ENCODE measurements around the gene SMIM9.
A peak's percentile ranks its signal among the peaks of the same experiment; 100 is the strongest.

SMIM9 gene

DNA sequence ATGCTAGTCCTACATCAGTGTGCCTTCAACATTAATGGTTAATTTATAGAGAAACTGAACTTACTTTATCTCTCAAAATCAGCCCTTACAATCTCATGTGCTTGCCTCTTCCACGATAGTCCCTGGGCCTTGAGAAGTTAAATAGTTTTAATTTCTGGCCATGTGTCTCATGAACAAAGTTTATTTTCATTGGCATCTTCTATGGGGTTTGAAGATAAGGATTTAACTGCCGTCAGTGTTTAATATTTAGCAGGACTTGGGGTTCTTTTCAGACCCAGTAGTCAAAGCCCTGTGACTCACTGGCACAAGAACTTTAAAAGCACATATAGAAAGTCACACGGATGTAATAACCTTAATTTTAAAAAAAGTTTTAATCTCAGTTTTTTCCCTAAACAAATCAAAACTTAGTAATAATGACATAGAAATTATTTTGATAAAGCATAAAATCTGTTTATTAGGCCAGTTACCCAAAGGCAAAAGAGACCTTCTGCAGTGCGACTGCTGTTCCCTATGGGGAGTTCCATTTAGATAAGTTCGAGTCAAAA is 19.1 kb downstream of the SMIM9 start:
- DNase-seq (ENCODE audit: low spot score): no peak

DNA sequence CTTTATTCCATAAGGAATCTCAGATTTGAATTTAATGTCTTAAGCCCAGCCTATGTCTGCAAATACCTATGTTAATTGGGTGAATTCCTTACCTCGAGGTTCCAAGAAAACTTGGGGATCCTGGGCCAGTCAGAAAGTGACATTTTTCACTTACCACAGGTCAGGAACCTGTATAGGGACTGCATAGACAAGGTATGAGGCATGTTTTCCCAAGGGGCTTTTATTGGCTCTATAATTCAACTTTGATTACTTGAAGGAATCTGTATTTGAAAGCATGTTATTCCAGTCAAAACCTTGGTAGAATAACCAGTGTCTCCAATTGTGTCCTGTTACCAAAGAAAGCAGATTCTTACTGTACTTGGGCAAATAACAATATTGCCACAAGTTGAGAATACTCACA is 20.7 kb downstream of the SMIM9 start:
- DNase-seq (ENCODE audit: low spot score): no peak

DNA sequence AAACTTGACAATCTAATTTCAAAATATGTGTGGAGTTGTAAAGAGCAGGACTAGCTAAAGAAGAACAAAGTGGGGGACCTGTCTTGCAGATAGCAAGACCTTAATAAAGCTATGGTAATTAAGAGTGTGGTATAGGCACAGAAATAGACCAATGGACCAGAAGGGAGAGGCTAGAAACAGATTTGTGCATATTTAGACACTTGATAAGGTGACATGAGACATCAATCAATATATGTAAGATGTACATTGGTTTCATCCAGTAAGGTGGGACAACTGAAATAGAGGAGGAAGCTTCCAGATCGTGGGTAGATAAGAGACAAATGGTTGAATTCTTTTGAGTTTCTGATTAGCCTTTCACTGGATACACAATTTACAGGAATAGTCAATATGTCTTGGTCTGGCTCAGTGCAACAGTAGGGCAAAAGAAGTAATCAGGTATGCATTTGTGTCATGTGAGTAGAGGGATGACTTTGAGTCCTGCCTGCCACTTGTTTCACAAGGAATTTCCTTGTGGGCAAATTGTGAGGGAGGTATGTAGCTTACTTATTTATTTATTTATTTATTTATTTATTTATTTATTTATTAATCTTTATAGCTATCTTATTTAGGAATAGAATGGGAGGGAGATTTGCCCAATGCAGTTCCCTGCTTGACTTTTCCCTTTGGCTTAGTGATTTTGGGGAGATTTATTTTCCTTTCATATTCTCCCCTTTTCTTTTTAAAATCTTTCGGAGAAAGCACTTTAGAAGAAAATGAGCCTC is 21.9 kb downstream of the SMIM9 start:
- DNase-seq (ENCODE audit: low spot score): no peak

DNA sequence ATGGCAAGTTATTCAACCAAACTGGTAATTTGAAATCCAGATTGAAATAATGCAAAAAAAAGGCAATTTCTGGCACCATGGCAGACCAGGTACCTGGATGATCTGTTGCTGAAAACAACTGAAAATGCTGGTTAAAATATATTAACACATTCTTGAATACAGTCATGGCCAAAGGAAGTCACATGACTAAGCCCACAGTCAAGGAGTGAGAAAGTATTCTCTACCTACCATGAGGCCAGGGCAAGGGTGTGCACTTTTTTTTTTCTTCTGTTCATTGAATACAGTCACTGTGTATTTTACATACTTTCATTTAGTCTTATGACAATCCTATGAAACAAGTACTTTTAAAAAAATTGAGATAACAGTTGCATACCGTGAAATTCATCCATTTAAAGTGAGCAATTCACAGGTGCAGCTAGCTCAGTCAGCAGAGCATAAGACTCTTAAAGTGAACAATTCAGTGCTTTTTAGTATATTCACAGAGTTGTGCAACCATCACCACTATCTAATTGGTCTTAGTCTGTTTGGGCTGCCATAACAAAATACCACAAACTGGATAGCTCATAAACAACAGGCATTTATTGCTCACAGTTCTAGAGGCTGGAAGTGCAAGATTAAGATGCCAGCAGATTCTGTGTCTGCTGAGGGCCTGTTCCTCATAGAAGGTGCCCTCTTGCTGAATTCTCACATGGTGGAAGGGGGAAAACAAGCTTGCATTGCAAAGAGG is 24.4 kb downstream of the SMIM9 start:
- no peak for DNase-seq (ENCODE audit: low spot score)

DNA sequence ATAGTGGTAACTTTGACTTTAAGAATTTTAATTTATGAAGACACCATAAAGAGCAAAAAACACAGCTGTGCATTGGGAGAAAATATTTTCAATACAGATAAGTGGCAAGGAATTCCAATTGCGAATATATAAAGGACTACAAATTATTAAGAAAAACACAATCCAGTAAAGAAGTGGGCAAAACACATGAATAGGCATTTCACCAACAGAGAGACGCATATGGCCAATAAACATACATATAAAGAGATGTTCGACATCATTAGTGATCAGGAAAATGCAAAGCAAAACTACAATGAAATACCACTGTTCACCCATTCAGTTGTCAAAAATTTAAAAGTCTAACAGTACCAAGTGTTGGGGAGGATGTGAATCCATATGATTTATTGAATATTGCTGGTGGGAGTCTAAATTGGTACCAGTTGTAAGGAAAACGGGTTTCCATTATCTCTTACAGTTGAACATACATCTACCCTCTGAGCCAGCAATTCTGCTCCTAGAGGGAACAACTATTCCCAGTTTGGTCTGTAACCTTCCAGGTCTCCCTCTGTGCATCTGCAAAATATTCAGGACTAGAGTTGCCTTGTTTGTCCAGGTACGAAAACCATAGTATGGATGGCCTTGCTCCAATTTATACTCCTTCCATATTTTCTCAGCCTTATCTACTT is 27.5 kb downstream of the SMIM9 start:
- no peak for DNase-seq (ENCODE audit: low spot score)

DNA sequence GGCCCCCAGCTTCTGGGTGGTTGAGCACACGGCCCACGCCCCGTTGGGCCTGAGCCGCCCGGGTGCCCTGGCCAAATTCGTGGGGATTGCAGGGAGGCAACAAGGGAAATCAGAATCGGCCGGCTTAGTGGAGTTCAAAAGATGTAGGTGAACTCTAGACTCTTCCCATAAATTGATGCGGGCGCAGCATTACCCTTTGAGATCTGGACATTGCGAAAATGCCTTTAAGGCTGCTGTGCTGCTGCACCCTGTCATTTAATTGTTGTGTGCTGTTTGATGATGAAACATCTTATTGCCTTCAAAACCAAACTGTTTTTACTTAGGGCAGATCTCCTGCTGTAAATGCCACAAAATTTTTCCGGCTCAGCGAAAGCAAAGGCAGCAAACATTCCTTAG is 28.8 kb downstream of the SMIM9 start:
- DNase-seq (ENCODE audit: low spot score): no peak

DNA sequence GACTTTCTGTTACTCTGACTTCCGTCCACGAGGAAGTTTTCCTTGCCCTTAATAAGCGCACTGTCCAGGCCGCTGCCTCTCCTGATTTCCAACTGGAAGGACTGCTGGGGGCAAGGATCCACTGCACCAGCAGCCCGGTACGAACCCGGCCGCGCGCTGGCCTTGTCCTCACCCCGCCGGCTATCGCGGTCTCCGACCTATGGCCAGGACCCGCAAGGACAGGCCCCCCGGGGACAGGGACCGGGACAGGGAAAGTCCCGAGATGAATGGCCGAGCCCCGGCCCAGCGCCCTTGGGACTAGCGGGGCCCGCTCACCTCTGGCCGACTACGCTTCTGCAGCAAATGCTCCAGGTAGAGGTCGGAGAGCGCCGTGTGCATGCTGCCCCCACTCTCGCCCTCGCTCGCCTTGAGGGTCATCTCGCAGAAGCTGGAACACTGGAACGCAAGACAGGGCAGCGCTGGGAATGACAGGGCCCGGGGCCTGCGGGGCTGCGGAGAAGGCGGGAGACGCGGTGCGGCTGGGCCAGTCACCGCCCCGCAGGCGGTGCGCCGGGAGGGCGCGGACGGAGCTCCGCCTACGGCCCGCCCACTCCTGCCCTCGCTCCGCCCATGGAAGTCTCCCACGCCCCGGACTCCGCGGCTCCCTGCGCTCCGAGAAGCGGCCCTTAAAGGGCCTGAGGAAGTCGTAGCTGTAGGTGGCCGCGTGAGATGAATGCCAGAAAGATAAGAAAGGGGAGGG is 29.3 kb downstream of the SMIM9 start, which contains the start of gene MPP1:
TSS of gene MPP1 (minus strand) at position 529 of the 739 bp plus-strand sequence. CDS start at position 417, 112 bp downstream.
- DNase-seq (ENCODE audit: low spot score): peak; percentile 75

DNA sequence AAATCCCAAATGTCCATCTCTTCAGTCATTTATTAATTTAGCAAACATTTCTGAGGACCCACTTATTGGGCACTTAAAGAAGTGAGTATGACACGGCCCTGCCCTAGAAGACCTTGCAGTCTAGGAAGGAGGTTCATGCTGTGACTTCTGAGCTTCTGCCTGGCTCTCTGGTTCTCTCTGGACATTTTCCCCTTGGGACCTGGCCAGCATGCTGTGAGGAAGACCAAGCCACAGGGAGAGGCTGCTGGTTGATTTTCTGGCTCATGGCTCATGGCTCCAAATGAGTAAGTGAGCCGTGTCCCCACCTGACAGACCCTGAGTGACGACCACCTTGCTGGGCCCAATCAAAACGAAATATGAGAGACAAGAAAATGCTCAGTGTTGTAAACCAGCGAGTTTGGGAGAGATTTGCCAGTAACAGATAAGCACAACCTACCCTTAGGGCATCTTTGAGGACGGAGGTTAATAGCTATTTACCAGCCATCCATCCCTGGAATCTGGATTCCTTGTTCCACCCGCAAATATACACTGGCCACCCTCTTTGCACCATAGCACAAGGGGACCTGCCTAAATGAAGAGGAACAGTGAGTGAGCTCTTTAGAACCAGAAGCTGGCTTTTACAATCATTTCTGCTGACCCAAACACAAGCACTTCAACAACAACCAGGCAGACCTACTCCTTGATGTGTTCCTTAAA is 30.1 kb downstream of the SMIM9 start:
- DNase-seq (ENCODE audit: low spot score): no peak

DNA sequence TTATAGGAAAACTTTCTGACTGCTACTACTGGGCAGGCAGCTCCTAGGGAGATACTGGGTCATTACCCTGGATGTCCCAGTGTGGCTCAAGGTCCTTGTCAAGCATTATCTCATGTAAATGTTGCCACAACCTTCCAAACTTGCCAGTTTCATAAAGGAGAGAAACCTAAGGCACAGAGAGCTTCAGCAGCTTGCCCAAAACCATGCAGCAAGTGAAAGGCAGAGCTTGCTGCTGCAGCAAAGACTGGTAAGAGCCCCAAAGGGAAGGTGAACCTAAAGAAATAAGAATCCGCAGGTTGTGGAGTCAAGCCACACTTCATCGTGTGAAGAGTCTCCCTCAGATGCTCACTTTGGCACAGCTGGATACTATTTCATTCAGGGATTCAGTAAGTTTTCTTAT is 31.5 kb downstream of the SMIM9 start:
- no peak for DNase-seq (ENCODE audit: low spot score)

DNA sequence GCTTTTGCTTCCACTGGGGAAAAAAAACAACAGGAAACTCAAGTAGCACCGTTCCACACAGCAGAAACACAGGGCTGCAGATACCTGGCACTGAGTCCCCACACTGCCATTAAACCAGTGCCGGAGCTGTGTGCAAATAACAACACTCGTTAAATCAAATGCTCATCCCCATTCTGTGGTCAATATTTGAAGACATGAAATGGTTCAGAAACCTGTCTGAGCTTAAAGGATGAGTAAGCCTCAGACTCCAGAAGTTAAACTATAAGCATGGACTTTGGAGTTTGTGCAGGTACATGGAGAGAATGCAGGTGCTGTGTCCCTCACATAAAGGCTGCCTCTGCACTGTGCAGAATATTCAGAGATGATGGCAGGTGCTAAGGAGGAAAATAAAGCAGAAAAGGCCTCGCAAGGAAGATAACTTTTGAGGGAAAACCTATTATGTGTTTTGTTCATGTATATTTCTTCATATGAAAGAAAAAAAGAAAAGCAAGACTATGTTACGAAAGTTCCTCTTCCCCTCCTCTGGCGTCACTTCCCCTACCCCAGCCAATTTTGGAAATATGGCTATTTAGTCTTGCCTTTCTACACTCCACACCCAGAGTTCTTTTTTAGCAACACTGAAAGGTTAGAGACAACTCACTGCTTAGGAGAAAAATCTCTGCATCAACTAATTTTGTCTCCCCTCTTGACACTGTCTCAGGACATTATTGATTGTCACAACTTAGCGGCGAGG is 33.8 kb downstream of the SMIM9 start:
- DNase-seq (ENCODE audit: low spot score): no peak

DNA sequence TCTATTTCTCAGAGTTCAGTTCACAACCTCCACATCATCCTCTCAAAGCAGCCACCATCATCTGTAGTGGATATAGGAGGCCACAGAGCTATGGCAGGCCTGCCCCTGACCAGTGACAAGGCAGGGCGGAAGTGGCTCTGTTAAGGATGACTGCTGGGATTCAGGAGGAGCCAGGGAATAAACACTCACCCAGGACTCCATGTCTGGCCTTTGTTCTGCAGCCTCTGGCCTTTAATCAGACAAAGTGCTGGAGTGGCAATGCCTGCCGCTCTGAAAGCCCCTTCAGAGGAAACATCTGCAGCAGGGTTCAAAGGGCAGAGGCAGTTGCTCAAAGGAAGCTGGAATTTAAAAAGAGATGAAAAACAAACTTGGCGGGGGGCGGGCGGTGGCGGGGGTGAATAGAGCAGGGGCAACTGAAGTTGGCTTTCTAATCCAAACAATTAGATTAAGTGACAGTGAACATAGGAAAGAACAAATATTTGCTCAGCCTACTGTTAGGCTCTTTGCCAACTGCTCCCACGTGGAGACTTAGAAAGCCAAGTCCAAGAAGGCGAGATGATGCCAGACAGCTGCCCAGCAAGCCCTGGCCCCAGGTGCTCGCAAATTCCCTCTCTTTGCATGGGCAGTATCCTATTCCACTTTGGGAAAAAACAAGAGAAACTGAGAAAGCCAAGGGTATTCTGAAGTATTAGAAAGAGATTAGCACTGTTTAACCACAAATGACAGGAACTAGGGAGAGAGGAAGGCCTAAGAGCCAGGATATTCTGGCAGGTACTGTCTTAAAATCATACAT is 34.7 kb downstream of the SMIM9 start:
- DNase-seq (ENCODE audit: low spot score): no peak

DNA sequence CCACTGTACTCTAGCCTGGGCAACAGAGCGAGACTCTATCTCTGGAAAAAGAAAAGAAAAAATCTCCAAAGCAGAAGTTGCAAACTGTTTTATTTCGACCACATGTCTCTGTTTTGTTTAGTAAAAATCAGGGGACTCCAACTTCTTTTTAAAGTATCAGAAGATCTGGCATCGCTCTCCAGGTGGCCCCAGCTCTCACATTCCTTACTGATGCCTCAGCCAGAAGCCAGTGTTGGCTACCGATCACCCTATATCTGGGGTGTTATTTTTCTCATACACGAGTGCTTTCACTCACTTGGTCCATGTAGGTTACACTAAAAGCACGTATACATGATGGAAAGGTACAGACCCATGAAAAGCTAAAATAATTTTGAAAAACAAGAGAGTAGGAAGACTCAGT is 37.5 kb downstream of the SMIM9 start:
- peak; percentile 39 for DNase-seq (ENCODE audit: low spot score)

DNA sequence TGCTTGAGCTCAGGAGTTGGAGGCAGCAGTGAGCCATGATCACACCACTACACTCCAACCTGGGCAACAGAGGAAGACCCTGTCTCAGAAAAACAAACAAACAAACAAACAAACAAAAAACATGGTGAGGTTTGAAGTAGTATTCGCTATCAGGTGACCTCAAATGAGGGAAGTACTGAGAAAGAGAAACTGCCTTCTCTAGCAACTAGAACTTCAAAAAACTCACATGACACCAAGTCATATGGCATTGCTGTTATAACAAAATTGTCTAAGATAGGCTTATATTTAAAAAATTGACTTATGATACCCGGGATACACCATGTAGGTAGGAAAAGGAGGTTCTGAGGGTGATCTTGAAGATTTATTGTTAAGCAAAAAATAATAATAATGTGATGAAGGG is 39.4 kb downstream of the SMIM9 start:
- no peak for DNase-seq (ENCODE audit: low spot score)

DNA sequence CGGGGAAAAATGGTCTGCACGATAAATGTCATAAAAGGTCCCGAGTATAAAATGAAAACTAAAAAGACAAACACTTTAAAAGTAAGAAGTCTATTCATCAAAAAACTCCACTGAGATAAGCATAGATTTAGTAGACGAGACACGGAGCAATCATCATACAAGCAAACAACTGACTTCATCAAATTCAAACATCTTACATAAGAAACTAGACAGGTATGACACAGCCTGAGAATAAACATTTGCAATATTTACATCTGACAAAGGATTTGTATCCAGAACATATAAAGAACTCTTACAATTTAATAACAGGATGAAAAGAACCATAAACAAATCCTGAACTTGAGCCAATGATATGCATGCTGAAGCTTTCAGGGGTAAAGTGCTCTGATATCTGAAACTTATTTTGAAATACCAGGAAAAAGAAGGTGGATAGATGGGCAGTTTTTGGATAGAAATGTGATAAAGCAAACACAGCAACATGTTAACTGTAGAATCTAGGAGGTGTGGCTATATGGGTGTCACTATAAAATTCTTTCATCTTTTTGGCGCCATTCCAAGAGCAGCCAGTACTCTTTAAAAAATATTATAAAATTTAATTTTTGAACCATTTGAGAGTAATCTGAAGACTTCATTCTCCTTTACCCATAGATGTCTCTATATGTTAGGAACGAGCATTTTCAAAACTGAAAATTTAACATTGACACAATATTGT is 41.2 kb downstream of the SMIM9 start:
- no peak for DNase-seq (ENCODE audit: low spot score)

DNA sequence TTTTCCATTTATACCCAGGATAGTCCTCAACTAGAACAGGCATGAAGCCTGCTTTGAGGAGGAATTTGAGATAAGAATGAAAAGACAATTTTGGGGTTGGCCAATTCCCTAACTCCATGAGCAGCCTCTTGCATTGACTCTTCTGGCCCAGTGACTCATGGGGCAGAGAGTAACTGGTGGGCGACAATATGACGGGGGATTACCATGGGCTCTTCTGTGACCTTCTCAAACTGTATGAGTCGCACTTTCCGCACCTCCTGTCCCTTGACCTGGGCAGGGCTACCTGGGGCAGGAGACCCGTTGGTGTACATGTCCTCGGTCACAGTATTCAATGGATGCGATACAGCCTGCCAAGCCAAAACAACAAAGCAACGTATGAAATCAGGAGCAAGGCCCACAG is 42.5 kb downstream of the SMIM9 start:
- DNase-seq (ENCODE audit: low spot score): no peak

DNA sequence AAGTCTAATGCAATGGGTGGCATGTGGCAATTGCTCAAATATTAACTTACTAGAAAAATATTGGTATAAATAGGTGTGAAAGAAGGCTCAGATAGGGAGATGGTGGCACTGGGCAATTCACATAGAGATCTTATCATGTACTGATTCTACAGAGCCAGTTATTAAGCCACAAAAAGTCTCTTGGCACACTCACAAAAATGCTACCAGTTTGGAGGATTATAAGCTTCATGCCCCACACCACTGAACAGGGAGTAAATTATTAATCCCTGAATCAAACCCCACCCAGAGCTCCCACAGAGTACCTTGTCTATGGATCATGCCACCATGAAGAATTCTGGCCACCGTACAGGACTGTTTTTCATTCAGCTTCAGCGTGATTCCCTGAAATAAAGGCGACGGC is 43.0 kb downstream of the SMIM9 start:
- DNase-seq (ENCODE audit: low spot score): peak; percentile 71

DNA sequence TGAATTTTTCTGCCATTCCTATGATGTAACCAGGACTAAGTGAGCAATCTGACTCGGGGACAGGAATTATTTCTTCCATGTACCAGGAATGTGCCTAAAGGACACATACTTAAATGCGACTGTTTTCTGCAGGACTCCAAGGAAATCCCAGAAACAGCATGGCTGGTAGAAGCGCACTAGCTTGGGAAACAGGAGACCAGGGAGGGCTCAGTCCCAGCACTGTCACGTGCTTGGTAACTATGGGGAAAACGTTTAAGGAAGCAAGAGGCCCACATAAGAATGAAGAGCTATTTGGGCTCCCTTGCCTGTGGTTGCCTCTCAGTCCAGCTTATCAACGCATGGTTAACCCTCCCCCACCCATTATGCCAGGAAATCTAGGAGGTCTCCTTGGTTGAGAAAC is 48.7 kb downstream of the SMIM9 start:
- DNase-seq (ENCODE audit: low spot score): no peak

DNA sequence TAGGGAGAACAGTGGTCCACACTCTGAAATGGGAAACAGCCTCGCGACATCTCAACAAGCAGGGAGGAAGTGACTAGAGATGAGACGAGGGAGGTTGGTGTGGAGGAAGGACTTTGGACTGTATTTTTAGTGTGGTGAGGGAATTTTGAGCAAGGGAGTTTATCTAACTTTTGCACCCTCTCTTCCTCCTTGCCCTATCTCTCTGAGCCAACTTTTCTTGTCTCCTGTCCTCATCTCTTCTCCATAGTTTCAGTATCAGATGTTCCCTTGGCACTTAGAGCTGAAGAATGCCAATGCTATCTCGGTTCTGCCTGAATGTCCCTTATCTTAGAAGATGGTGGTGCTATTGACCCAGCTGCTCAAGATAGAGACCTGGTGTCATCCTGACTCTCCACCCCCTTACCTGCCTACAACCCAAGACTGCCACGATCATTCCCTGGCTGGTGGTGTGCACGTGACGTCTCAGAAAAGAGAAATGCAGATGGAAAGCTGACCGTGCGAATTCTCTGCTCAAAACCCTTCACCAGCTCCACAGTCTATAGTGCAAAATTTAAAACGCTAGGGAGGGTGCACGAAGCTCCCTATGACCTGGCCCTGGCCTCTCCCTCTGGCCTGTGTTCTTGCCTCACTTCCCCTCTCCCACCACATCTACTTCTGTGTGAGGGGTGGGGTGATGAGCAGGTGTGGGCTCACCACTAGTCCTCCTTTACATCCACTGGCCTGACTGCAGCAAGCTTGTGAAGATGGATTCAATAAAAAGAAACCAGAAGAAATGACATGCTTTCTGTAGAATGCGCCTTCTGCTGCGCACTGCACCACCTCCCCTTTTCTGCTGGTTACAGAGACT is 50.1 kb downstream of the SMIM9 start:
- no peak for DNase-seq (ENCODE audit: low spot score)
